ENCODE measurements around the gene OPN3.
A peak's percentile ranks its signal among the peaks of the same experiment; 100 is the strongest.

The OPN3 gene

GRCh38 chr1:241641773-241642592 is 1.8 kb upstream of the OPN3 start:
- DNase-seq = no peak
- no peak overlapping the region for H2AFZ ChIP-seq (ENCODE audit: low read depth, low read length)
- H3K27ac ChIP-seq (ENCODE audit: low read length) = no peak overlapping the region

GRCh38 chr1:241640867-241641622 is 876 bp upstream of the OPN3 start:
- peaks cover 13% of the 10 kb centered on the region for H3K36me3 ChIP-seq (ENCODE audit: insufficient read depth, low read length)
- peak overlapping the region; percentile 100 for H2AFZ ChIP-seq (ENCODE audit: low read depth, low read length)
- DNase-seq = no peak
- TF ChIP-seq, protein P1, sequence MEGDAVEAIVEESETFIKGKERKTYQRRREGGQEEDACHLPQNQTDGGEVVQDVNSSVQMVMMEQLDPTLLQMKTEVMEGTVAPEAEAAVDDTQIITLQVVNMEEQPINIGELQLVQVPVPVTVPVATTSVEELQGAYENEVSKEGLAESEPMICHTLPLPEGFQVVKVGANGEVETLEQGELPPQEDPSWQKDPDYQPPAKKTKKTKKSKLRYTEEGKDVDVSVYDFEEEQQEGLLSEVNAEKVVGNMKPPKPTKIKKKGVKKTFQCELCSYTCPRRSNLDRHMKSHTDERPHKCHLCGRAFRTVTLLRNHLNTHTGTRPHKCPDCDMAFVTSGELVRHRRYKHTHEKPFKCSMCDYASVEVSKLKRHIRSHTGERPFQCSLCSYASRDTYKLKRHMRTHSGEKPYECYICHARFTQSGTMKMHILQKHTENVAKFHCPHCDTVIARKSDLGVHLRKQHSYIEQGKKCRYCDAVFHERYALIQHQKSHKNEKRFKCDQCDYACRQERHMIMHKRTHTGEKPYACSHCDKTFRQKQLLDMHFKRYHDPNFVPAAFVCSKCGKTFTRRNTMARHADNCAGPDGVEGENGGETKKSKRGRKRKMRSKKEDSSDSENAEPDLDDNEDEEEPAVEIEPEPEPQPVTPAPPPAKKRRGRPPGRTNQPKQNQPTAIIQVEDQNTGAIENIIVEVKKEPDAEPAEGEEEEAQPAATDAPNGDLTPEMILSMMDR (IDR thresholded peaks at IDR 0.05; ENCODE audit: borderline replicate concordance, extremely low read depth, low read length, poor library complexity, severe bottlenecking) = no peak
- TF ChIP-seq EZH2 (IDR thresholded peaks at IDR 0.05; ENCODE audit: borderline replicate concordance, low read depth, low read length, severe bottlenecking) = no peak
- no peak for ATAC-seq (ENCODE audit: insufficient read depth, low read depth)
- no peaks in the 10 kb centered on the region for H3K27me3 ChIP-seq (ENCODE audit: insufficient read depth, low read length, poor library complexity)
- H4K20me1 ChIP-seq (ENCODE audit: insufficient read depth, low read length) = no peaks in the 10 kb centered on the region
- H3K79me2 ChIP-seq (ENCODE audit: insufficient read depth, low read length) = peaks cover 40% of the 10 kb centered on the region
- H3K9ac ChIP-seq (ENCODE audit: low read depth, low read length) = peak overlapping the region; percentile 95
- H3K27ac ChIP-seq (ENCODE audit: low read length) = peak overlapping the region; percentile 81
- H3K9me3 ChIP-seq (ENCODE audit: insufficient read depth, low read length, severe bottlenecking) = no peaks in the 10 kb centered on the region
- peaks cover 36% of the 10 kb centered on the region for H3K4me1 ChIP-seq (ENCODE audit: insufficient read depth, low read length)
- H3K4me3 ChIP-seq (ENCODE audit: low read depth in 1 of 2, low read length in 2 of 2) = peak overlapping the region in 1 of 2 experiments; percentile 68; a peak in 2 of 4 replicates
- peak overlapping the region; percentile 94 for H3K4me2 ChIP-seq (ENCODE audit: insufficient read depth, low read length)

More at GRCh38 chr1:241641773-241642592, 1.8 kb upstream of the OPN3 start:
- H3K36me3 ChIP-seq (ENCODE audit: insufficient read depth, low read length) = peaks cover 5% of the 10 kb centered on the region
- H3K27me3 ChIP-seq (ENCODE audit: insufficient read depth, low read length, poor library complexity) = no peaks in the 10 kb centered on the region
- H3K4me3 ChIP-seq (ENCODE audit: low read depth in 1 of 2, low read length in 2 of 2) = no peak overlapping the region
- peaks cover 28% of the 10 kb centered on the region for H3K4me1 ChIP-seq (ENCODE audit: insufficient read depth, low read length)
- no peak overlapping the region for H3K9ac ChIP-seq (ENCODE audit: low read depth, low read length)
- no peak for ATAC-seq (ENCODE audit: insufficient read depth, low read depth)
- H3K79me2 ChIP-seq (ENCODE audit: insufficient read depth, low read length) = peaks cover 30% of the 10 kb centered on the region
- H3K9me3 ChIP-seq (ENCODE audit: insufficient read depth, low read length, severe bottlenecking) = no peaks in the 10 kb centered on the region
- TF ChIP-seq, protein P1 (IDR thresholded peaks at IDR 0.05; ENCODE audit: borderline replicate concordance, extremely low read depth, low read length, poor library complexity, severe bottlenecking) = no peak
- TF ChIP-seq EZH2 (IDR thresholded peaks at IDR 0.05; ENCODE audit: borderline replicate concordance, low read depth, low read length, severe bottlenecking) = no peak
- no peaks in the 10 kb centered on the region for H4K20me1 ChIP-seq (ENCODE audit: insufficient read depth, low read length)
- H3K4me2 ChIP-seq (ENCODE audit: insufficient read depth, low read length) = no peak overlapping the region

DNA sequence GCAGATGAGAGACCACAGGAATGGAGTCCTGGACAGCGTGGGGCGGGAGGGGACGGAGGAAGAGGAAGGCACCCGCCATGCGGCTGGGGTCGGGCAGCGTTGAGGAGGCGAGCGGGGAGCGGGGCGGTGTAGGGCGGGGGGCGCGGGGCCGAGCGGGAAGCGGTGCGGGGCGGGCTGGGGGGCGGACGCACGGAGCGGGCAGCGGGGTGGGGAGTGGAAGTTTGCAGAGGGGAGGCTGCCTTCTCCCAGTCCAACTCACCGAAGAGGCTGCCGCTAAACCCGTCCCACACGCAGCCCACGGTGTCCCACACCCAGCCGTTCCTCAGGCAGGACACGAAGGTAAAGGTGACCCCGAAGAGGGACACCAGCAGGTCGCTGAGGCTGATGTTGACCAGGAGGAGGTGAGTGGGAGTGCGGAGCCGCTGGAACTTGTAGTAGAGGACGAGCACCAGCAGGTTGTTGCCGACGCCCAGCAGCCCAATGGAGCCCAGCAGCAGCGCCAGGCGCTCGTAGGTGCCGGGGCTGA is 483 bp downstream of the OPN3 start:
- H3K36me3 ChIP-seq (ENCODE audit: insufficient read depth, low read length) = peaks cover 26% of the 10 kb centered on the region
- H3K4me3 ChIP-seq (ENCODE audit: low read depth in 1 of 2, low read length in 2 of 2) = peak overlapping the region; percentile 93 to 100
- H3K9ac ChIP-seq (ENCODE audit: low read depth, low read length) = peak overlapping the region; percentile 95
- DNase-seq = peak; percentile 47
- peaks cover 44% of the 10 kb centered on the region for H3K4me1 ChIP-seq (ENCODE audit: insufficient read depth, low read length)
- peak overlapping the region; percentile 94 for H3K4me2 ChIP-seq (ENCODE audit: insufficient read depth, low read length)
- TF ChIP-seq, protein P1 (IDR thresholded peaks at IDR 0.05; ENCODE audit: borderline replicate concordance, extremely low read depth, low read length, poor library complexity, severe bottlenecking) = no peak
- no peak for TF ChIP-seq EZH2 (IDR thresholded peaks at IDR 0.05; ENCODE audit: borderline replicate concordance, low read depth, low read length, severe bottlenecking)
- peaks cover 3% of the 10 kb centered on the region; the same call in 1 of the 2 replicates for H4K20me1 ChIP-seq (ENCODE audit: insufficient read depth, low read length)
- H3K27me3 ChIP-seq (ENCODE audit: insufficient read depth, low read length, poor library complexity) = no peaks in the 10 kb centered on the region
- no peaks in the 10 kb centered on the region for H3K9me3 ChIP-seq (ENCODE audit: insufficient read depth, low read length, severe bottlenecking)
- H3K27ac ChIP-seq (ENCODE audit: low read length) = peak overlapping the region; percentile 93
- H2AFZ ChIP-seq (ENCODE audit: low read depth, low read length) = peak overlapping the region; percentile 99
- H3K79me2 ChIP-seq (ENCODE audit: insufficient read depth, low read length) = peaks cover 50% of the 10 kb centered on the region
- ATAC-seq (ENCODE audit: insufficient read depth, low read depth) = peak; percentile 49
